B cell (primary cell): ENCODE measurements around the gene NCBP1. TPM values are rescaled to one million over a fixed set of nuclear protein-coding genes. Genes with fewer than 3 reads are reported as not detected.

Experiments used
- ATAC-seq: fragments of 200-7000 bp; cut with Tn5 transposase; one replicate; pipeline ENCODE4 v1.10.0; 2021; ENCODE audit warnings: low read depth, mild to moderate bottlenecking, moderate number of reproducible peaks, moderate library complexity
- CTCF ChIA-PET: fragments of 350-600 bp; sonication (Branson Sonifier 250); formaldehyde crosslinking; loops from one replicate; lab custom pipeline; 2021; ENCODE audit warnings: antibody characterized with exemption, inconsistent platforms; lab: Charles Lee
- POLR2A ChIA-PET: fragments of 350-600 bp; sonication (Branson Sonifier 250); formaldehyde crosslinking; loops from one replicate; lab custom pipeline; 2021; ENCODE audit warnings: antibody characterized with exemption; lab: Charles Lee
- DNase-seq: peaks from one replicate; pipeline ENCODE4 v3.0.0; 2013
- H2AFZ ChIP-seq: 2 replicates; pipeline ENCODE4 v1.6.1; 2012; ENCODE audit warnings: mild to moderate bottlenecking, low read depth, low read length; ENCODE audit not compliant: insufficient read depth, poor library complexity, severe bottlenecking
- H3K27ac ChIP-seq, 2 donors: 1 replicate in 1 of 2; 2 replicates in 1 of 2; pipeline ENCODE4 v1.5.1; 2012 to 2013; ENCODE audit warnings: low read length in 2 of 2, mild to moderate bottlenecking in 2 of 2, moderate library complexity in 1 of 2
- H3K27me3 ChIP-seq, 4 experiments: fragments of 200-600 bp in 1 of 4; sonication (generic) in 1 of 4; replicated peaks in 1 of 4; 1 replicate in 2 of 4; 2 replicates in 2 of 4; pipeline versions ENCODE4 v1.6.1 to v1.7.0; 2013 to 2016; ENCODE audit warnings: low read length in 3 of 4, mild to moderate bottlenecking in 2 of 4, mixed read lengths in 1 of 4, moderate library complexity in 1 of 4; ENCODE audit not compliant: insufficient read depth in 4 of 4, control insufficient read depth in 3 of 4; ENCODE audit errors: control extremely low read depth in 1 of 4
- H3K36me3 ChIP-seq, 2 experiments: replicated peaks in 1 of 2; 1 replicate in 1 of 2; 2 replicates in 1 of 2; pipeline versions ENCODE4 v1.6.1 to v1.7.1; 2013; ENCODE audit warnings: low read length in 1 of 2; ENCODE audit not compliant: insufficient read depth in 2 of 2, control insufficient read depth in 1 of 2; ENCODE audit errors: control extremely low read depth in 1 of 2, extremely low read depth in 1 of 2
- H3K4me1 ChIP-seq, 2 donors: fragments of 200-600 bp in 1 of 2; sonication (generic) in 1 of 2; 1 replicate in 1 of 2; 2 replicates in 1 of 2; pipeline versions ENCODE4 v1.5.1 to v1.6.1; 2013 to 2017; ENCODE audit warnings: low read length in 2 of 2; ENCODE audit not compliant: control insufficient read depth in 2 of 2, insufficient read depth in 2 of 2
- H3K4me2 ChIP-seq: replicated peaks from 2 replicates; pipeline ENCODE3; 2012; ENCODE audit warnings: mild to moderate bottlenecking, low read depth, low read length; ENCODE audit not compliant: poor library complexity, severe bottlenecking
- H3K4me3 ChIP-seq, 5 experiments: fragments of 200-600 bp in 1 of 5; sonication (generic) in 1 of 5; 1 replicate in 3 of 5; 2 replicates in 2 of 5; pipeline versions ENCODE4 v1.5.1 to v1.7.0; 2011 to 2016; ENCODE audit warnings: low read length in 4 of 5, mild to moderate bottlenecking in 4 of 5, low read depth in 2 of 5, control low read depth in 1 of 5, moderate library complexity in 1 of 5; ENCODE audit not compliant: insufficient read depth in 1 of 5; ENCODE audit errors: control extremely low read depth in 1 of 5, extremely low read depth in 1 of 5
- H3K79me2 ChIP-seq: fragments of 200-600 bp; sonication (generic); one replicate; pipeline ENCODE4 v1.6.0; 2016; ENCODE audit warnings: low read length; ENCODE audit not compliant: control insufficient read depth, insufficient read depth
- H3K9ac ChIP-seq: fragments of 200-600 bp; sonication (generic); 2 replicates; pipeline ENCODE4 v1.6.1; 2017; ENCODE audit warnings: mild to moderate bottlenecking, low read length, moderate library complexity
- H3K9me3 ChIP-seq, 3 donors: one replicate each; pipeline versions ENCODE4 v1.6.1 to v1.7.1; 2013; ENCODE audit warnings: low read length in 2 of 3; ENCODE audit not compliant: control insufficient read depth in 2 of 3, insufficient read depth in 1 of 3; ENCODE audit errors: control extremely low read depth in 1 of 3
- H4K20me1 ChIP-seq: 2 replicates; pipeline ENCODE4 v1.6.0; 2012; ENCODE audit warnings: mild to moderate bottlenecking, low read length; ENCODE audit not compliant: insufficient read depth, control insufficient read depth, poor library complexity, severe bottlenecking
- H3K27ac Mint-ChIP-seq: one replicate; pipeline ENCODE4 v1.8.0; 2021; ENCODE audit warnings: mixed read lengths
- H3K27me3 Mint-ChIP-seq: one replicate; pipeline ENCODE4 v1.8.0; 2021; ENCODE audit warnings: mixed read lengths
- H3K4me1 Mint-ChIP-seq: one replicate; pipeline ENCODE4 v1.8.0; 2021; ENCODE audit warnings: mixed read lengths
- H3K4me3 Mint-ChIP-seq: one replicate; pipeline ENCODE4 v1.8.0; 2021; ENCODE audit warnings: mixed read lengths
- H3K9me3 Mint-ChIP-seq: one replicate; pipeline ENCODE4 v1.8.0; 2022; ENCODE audit warnings: mixed read lengths; ENCODE audit not compliant: insufficient read depth
- EZH2 ChIP-seq: IDR thresholded peaks from 2 replicates; pipeline ENCODE4 v1.6.1; 2012; ENCODE audit warnings: borderline replicate concordance, low read depth, mild to moderate bottlenecking, moderate library complexity, low read length; ENCODE audit not compliant: insufficient read depth, poor library complexity, severe bottlenecking
- WGBS: methylation state at CpG from one replicate; pipeline ENCODE4 v1.1.5; 2013; ENCODE audit warnings: missing lambda C conversion rate; ENCODE audit not compliant: insufficient coverage; 5-methylcytosine and 5-hydroxymethylcytosine counted together
- intact Hi-C: fragments of 100-400 bp; cut with micrococcal nuclease; formaldehyde crosslinking; loops from one replicate; pipeline ENCODE4 v1.10.0; 2022
- polyA plus RNA-seq: library from polyadenylated mRNA; depleted of rRNA; stranded (reverse); fragments of >200 nt; gene quantifications from 2 replicates; pipeline ENCODE4 v1.2.3, GENCODE V29; 2012
- total RNA-seq, 2 donors: library from RNA; stranded (reverse); fragments of 120-200 nt in 1 of 2; gene quantifications; 1 replicate in 1 of 2; 2 replicates in 1 of 2; pipeline versions ENCODE4 v1.2.3 to v1.2.4, GENCODE V29; 2013 to 2022
- TF ChIP-seq, protein P1 (sequence below): fragments of 200-600 bp; IDR thresholded peaks from one replicate; pipeline ENCODE4 v1.8.0; 2022; ENCODE audit warnings: antibody characterized with exemption, mild to moderate bottlenecking

The NCBP1 gene
- total and polyA plus RNA-seq, 2 donors (not counting 1 experiment from before 2014, with no cell fraction given) = 19.5 to 38.0 TPM

DNA sequence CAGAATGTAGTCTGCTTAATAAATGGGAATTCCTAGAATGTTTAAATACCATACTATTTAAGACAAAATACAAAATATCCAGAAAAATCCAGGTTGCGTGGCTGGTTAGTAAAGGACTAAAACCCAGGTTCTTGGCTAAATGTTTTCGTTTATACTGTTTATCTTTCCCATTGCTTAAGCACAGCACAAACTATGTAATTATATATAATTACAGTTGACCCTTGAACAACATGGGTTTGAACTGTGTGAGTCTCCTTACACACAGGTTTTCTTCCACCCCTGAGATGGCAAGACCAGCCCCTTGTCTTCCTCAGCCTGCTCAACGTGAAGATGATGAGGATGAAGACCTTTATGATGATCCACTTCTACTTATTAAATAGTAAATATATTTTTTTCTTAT lies 38.8 kb downstream of the NCBP1 start:
- ChIA-PET POLR2A (no interaction called here), CTCF (no interaction called here)
- Histone ChIP-seq H3K4me3 (no peak overlapping the region), H3K4me2 (no peak overlapping the region), H3K4me1 (no peaks in the 10 kb centered on the region), H3K9me3 (no peaks in the 10 kb centered on the region), H4K20me1 (no peaks in the 10 kb centered on the region), H3K36me3 (peaks cover 4 to 92% of the 10 kb centered on the region in 2 experiments), H3K27ac (no peak overlapping the region), H2AFZ (no peak overlapping the region), H3K27me3 (no peaks in the 10 kb centered on the region), H3K79me2 (no peaks in the 10 kb centered on the region), H3K9ac (no peak overlapping the region)
- Mint-ChIP-seq H3K27me3 (no peaks in the 10 kb centered on the region), H3K4me1 (no peaks in the 10 kb centered on the region), H3K9me3 (no peaks in the 10 kb centered on the region), H3K27ac (no peak overlapping the region), H3K4me3 (no peak overlapping the region)
- WGBS = no CpG with 5 or more reads among the region's 3 CpGs
- ATAC-seq (no peak), DNase-seq (no peak)
- TF ChIP-seq, protein P1, sequence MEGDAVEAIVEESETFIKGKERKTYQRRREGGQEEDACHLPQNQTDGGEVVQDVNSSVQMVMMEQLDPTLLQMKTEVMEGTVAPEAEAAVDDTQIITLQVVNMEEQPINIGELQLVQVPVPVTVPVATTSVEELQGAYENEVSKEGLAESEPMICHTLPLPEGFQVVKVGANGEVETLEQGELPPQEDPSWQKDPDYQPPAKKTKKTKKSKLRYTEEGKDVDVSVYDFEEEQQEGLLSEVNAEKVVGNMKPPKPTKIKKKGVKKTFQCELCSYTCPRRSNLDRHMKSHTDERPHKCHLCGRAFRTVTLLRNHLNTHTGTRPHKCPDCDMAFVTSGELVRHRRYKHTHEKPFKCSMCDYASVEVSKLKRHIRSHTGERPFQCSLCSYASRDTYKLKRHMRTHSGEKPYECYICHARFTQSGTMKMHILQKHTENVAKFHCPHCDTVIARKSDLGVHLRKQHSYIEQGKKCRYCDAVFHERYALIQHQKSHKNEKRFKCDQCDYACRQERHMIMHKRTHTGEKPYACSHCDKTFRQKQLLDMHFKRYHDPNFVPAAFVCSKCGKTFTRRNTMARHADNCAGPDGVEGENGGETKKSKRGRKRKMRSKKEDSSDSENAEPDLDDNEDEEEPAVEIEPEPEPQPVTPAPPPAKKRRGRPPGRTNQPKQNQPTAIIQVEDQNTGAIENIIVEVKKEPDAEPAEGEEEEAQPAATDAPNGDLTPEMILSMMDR = no peak
- intact Hi-C loops = no loop called here

DNA sequence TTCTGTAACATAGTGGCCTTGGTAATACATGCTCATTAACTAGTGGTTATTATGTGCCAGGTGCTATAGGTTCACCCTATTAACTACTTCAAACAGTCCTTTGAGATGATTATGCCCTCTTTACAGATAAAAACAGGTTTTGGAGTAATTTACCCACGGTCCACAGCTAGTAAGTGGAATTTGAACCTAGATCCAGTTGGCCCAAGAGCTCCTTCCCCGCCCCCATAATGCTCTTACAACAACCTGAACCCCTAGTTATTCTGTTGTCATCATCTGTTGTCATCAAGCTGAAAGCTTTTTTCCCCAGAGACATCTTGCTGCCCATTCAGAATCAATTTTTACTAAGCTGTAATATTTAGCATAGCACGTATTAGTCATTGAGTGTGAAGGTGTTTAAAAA lies 40.3 kb downstream of the NCBP1 start:
- H3K4me3 Mint-ChIP-seq = no peak overlapping the region
- H3K4me3 ChIP-seq = no peak overlapping the region
- no peaks in the 10 kb centered on the region for H3K79me2 ChIP-seq
- no peaks in the 10 kb centered on the region for H4K20me1 ChIP-seq
- POLR2A ChIA-PET = no interaction called here
- H3K9me3 ChIP-seq = no peaks in the 10 kb centered on the region
- H3K27ac ChIP-seq = no peak overlapping the region
- no peaks in the 10 kb centered on the region for H3K27me3 Mint-ChIP-seq
- no peak overlapping the region for H3K9ac ChIP-seq
- H3K4me1 ChIP-seq = no peaks in the 10 kb centered on the region
- peak overlapping the region; percentile 21 for H3K27ac Mint-ChIP-seq
- H3K36me3 ChIP-seq = peaks cover 3 to 88% of the 10 kb centered on the region in 2 experiments
- ATAC-seq = no peak
- H3K9me3 Mint-ChIP-seq = no peaks in the 10 kb centered on the region
- H3K27me3 ChIP-seq = no peaks in the 10 kb centered on the region
- CTCF ChIA-PET = interaction anchor here (1.4 kb wide), 1 partner anchor 14 kb away, joined by 4 read pairs; no protein-coding TSS in a partner anchor
- H3K4me1 Mint-ChIP-seq = no peaks in the 10 kb centered on the region
- DNase-seq = no peak
- intact Hi-C loops = no loop called here
- WGBS = 100% methylated on average over 1 of the region's 3 CpGs
- H2AFZ ChIP-seq = no peak overlapping the region
- no peak for TF ChIP-seq EZH2
- TF ChIP-seq, protein P1 = no peak
- no peak overlapping the region for H3K4me2 ChIP-seq
